Left ventricle myocardium inferior (tissue), 1 donor: ENCODE measurements around the gene DIAPH2. TPM values are rescaled to one million over a fixed set of nuclear protein-coding genes. Genes with fewer than 3 reads are reported as not detected.

Experiments used
- DNase-seq: peaks from one replicate; pipeline ENCODE4 v3.0.0-alpha.2; 2020
- H3K27ac ChIP-seq: fragments of 200-600 bp; replicated peaks from 2 replicates; pipeline ENCODE4 v1.8.0; 2021
- H3K27me3 ChIP-seq: fragments of 200-600 bp; 2 replicates; pipeline ENCODE4 v1.8.0; 2021; ENCODE audit warnings: low read depth
- H3K36me3 ChIP-seq: fragments of 200-600 bp; 2 replicates; pipeline ENCODE4 v1.8.0; 2021
- H3K4me1 ChIP-seq: fragments of 200-600 bp; 2 replicates; pipeline ENCODE4 v1.8.0; 2021
- H3K4me3 ChIP-seq: fragments of 200-600 bp; 2 replicates; pipeline ENCODE4 v1.8.0; 2021; ENCODE audit warnings: mild to moderate bottlenecking, moderate library complexity
- H3K9me3 ChIP-seq: fragments of 200-600 bp; replicated peaks from 2 replicates; pipeline ENCODE4 v1.8.0; 2021
- intact Hi-C: fragments of 100-400 bp; cut with micrococcal nuclease; formaldehyde crosslinking; loops from one replicate; pipeline ENCODE4 v1.11.0; 2022
- total RNA-seq: library from RNA; stranded (reverse); fragmentation: NEBNext Ultra II Directional; extraction: Animal tissue kit (Norgen Biotek cat#: 25700); gene quantifications from one replicate; pipeline ENCODE4 v1.2.1, GENCODE V29; 2021
- TF ChIP-seq, protein P1 (sequence below): fragments of 200-600 bp; IDR thresholded peaks from 2 replicates; pipeline ENCODE4 v1.8.0; 2021; ENCODE audit warnings: antibody characterized with exemption, mild to moderate bottlenecking, borderline replicate concordance
- donor health status: DM: no; HTN: yes; CAD: no; lungs with severe emphysema.

The DIAPH2 gene
- total RNA-seq, 1 donor from 2014 or later: 9.3 TPM

GRCh38 chrX:97045470-97045869 lies 360.8 kb downstream of the DIAPH2 start:
- no peak for DNase-seq
- no peaks in the 10 kb centered on the region for H3K27me3 ChIP-seq
- H3K4me3 ChIP-seq: no peak overlapping the region
- no peak overlapping the region for H3K27ac ChIP-seq
- H3K9me3 ChIP-seq: no peaks in the 10 kb centered on the region
- no peaks in the 10 kb centered on the region for H3K4me1 ChIP-seq
- intact Hi-C loops: no loop called here
- H3K36me3 ChIP-seq: no peaks in the 10 kb centered on the region
- TF ChIP-seq, protein P1, sequence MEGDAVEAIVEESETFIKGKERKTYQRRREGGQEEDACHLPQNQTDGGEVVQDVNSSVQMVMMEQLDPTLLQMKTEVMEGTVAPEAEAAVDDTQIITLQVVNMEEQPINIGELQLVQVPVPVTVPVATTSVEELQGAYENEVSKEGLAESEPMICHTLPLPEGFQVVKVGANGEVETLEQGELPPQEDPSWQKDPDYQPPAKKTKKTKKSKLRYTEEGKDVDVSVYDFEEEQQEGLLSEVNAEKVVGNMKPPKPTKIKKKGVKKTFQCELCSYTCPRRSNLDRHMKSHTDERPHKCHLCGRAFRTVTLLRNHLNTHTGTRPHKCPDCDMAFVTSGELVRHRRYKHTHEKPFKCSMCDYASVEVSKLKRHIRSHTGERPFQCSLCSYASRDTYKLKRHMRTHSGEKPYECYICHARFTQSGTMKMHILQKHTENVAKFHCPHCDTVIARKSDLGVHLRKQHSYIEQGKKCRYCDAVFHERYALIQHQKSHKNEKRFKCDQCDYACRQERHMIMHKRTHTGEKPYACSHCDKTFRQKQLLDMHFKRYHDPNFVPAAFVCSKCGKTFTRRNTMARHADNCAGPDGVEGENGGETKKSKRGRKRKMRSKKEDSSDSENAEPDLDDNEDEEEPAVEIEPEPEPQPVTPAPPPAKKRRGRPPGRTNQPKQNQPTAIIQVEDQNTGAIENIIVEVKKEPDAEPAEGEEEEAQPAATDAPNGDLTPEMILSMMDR: no peak

- Histone ChIP-seq H3K36me3 (no peaks in the 10 kb centered on the region), H3K4me1 (no peaks in the 10 kb centered on the region), H3K9me3 (no peaks in the 10 kb centered on the region), H3K4me3 (no peak overlapping the region), H3K27ac (no peak overlapping the region), H3K27me3 (no peaks in the 10 kb centered on the region)
- TF ChIP-seq, protein P1: no peak
- intact Hi-C loops: no loop called here
- no peak for DNase-seq
These were observed 362.2 kb downstream of the DIAPH2 start for GRCh38 chrX:97046867-97047266.

GRCh38 chrX:97050392-97050791 lies 365.8 kb downstream of the DIAPH2 start:
- no peak overlapping the region for H3K4me3 ChIP-seq
- H3K36me3 ChIP-seq: no peaks in the 10 kb centered on the region
- TF ChIP-seq, protein P1: no peak
- H3K27me3 ChIP-seq: no peaks in the 10 kb centered on the region
- DNase-seq: no peak
- H3K4me1 ChIP-seq: no peaks in the 10 kb centered on the region
- intact Hi-C loops: no loop called here
- H3K27ac ChIP-seq: no peak overlapping the region
- H3K9me3 ChIP-seq: no peaks in the 10 kb centered on the region

DNA sequence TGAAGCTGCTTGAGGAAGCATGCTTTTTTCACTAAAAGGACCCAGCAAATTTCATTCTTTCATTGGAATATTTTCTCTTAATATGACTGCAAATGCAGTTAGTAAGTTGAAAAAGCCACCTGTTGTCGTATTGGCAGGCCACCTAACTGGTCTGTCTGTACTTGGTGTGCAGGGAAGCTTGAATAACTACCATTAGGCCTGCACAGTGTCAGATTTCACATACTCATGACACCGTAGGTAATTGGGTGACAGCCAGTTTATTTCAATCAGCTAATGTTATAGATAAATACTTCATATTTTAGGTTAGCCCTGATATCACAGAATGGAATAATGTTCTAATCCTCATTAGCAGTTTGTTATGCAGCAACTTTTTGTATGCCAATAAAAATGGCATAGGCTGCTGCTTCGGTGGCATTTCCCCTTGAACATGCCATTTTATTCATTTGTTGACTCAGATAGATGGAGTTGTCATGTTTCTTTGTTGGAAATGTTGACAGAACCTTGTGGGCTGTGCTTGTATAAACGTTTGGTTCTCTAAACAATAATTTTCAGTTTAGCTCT lies 372.8 kb downstream of the DIAPH2 start:
- Histone ChIP-seq H3K4me3 (no peak overlapping the region), H3K36me3 (no peaks in the 10 kb centered on the region), H3K9me3 (no peaks in the 10 kb centered on the region), H3K4me1 (no peaks in the 10 kb centered on the region), H3K27ac (no peak overlapping the region), H3K27me3 (no peaks in the 10 kb centered on the region)
- intact Hi-C loops: no loop called here
- TF ChIP-seq, protein P1: no peak
- no peak for DNase-seq

GRCh38 chrX:97060020-97060419 lies 375.4 kb downstream of the DIAPH2 start:
- Histone ChIP-seq H3K9me3 (no peaks in the 10 kb centered on the region), H3K36me3 (no peaks in the 10 kb centered on the region), H3K4me3 (no peak overlapping the region), H3K4me1 (no peaks in the 10 kb centered on the region), H3K27ac (no peak overlapping the region), H3K27me3 (no peaks in the 10 kb centered on the region)
- intact Hi-C loops: no loop called here
- no peak for DNase-seq
- TF ChIP-seq, protein P1: no peak

DNA sequence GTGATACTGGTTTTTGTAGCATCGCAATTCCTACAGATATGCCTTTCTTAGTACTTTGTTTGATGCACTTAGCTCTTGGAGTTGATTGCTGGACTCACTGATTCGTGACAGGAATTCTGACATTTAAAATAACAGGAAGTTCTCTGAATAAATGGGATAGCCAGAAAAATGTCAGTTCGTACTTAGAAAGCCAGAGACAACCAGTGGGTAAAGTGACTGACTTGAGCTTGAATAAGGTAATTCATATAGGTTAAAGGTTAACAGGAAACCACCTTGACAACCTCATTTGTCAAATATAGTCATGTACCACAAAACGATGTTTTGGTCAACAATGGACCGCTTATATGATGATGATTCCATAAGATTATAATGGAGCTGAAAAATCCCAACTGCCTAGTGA lies 380.4 kb downstream of the DIAPH2 start:
- TF ChIP-seq, protein P1: no peak
- no peak overlapping the region for H3K4me3 ChIP-seq
- H3K27me3 ChIP-seq: no peaks in the 10 kb centered on the region
- H3K9me3 ChIP-seq: no peaks in the 10 kb centered on the region
- no peak overlapping the region for H3K27ac ChIP-seq
- intact Hi-C loops: no loop called here
- no peak for DNase-seq
- no peaks in the 10 kb centered on the region for H3K4me1 ChIP-seq
- no peaks in the 10 kb centered on the region for H3K36me3 ChIP-seq
